HEK293 (cell line): ENCODE results near the gene MRGPRG.

Source experiments
- CTCF ChIA-PET: fragments of 350-600 bp; formaldehyde crosslinking; extraction: SDS; loops from one replicate; lab custom pipeline; 2021; ENCODE audit warnings: antibody characterized with exemption; lab: Yijun Ruan, JAX
- POLR2A ChIA-PET: fragments of 300-600 bp; formaldehyde crosslinking; extraction: SDS; loops from one replicate; lab custom pipeline; 2020; ENCODE audit warnings: antibody characterized with exemption, inconsistent platforms; lab: Yijun Ruan, JAX
- H3K27ac ChIP-seq: fragments of 200-500 bp; sonication (Bioruptor generic); 2 replicates; pipeline ENCODE4 v1.5.1; 2014; ENCODE audit warnings: low read depth, low read length, control low read depth, inconsistent platforms; ENCODE audit errors: extremely low read depth
- H3K36me3 ChIP-seq, 2 experiments: fragments of 200-500 bp in 1 of 2; sonication (Bioruptor generic) in 1 of 2; 1 replicate in 1 of 2; 2 replicates in 1 of 2; pipeline ENCODE4 v1.5.1; 2014 to 2017; ENCODE audit warnings: inconsistent platforms in 2 of 2, low read length in 2 of 2; ENCODE audit not compliant: control insufficient read depth in 2 of 2, insufficient read depth in 1 of 2
- H3K4me1 ChIP-seq: fragments of 200-500 bp; sonication (Bioruptor generic); 2 replicates; pipeline ENCODE4 v1.5.1; 2014; ENCODE audit warnings: mild to moderate bottlenecking, low read length, inconsistent platforms; ENCODE audit not compliant: control insufficient read depth, insufficient read depth
- H3K4me3 ChIP-seq: 2 replicates; pipeline ENCODE4 v1.5.1; 2011; ENCODE audit warnings: low read depth, mild to moderate bottlenecking, control low read depth, low read length, moderate library complexity
- H3K9me3 ChIP-seq: fragments of 200-500 bp; sonication (Bioruptor generic); 2 replicates; pipeline ENCODE4 v1.5.1; 2014; ENCODE audit warnings: low read depth, low read length, inconsistent platforms; ENCODE audit not compliant: control insufficient read depth, insufficient read depth
- GLIS1 ChIP-seq: fragments of 450-650 bp; formaldehyde crosslinking; IDR thresholded peaks from 2 replicates; pipeline ENCODE4 v1.5.1; 2016; ENCODE audit warnings: missing biosample characterization, missing genetic modification characterization
- GLIS2 ChIP-seq: fragments of 450-650 bp; formaldehyde crosslinking; IDR thresholded peaks from 2 replicates; pipeline ENCODE4 v1.5.1; 2016; ENCODE audit warnings: missing biosample characterization, missing genetic modification characterization
- SCRT2 ChIP-seq: fragments of 450-650 bp; formaldehyde crosslinking; IDR thresholded peaks from 2 replicates; pipeline ENCODE4 v1.5.1; 2016; ENCODE audit warnings: missing biosample characterization, missing genetic modification characterization
- ZNF114 ChIP-seq: fragments of 450-650 bp; formaldehyde crosslinking; IDR thresholded peaks from 2 replicates; pipeline ENCODE4 v1.5.0; 2017; ENCODE audit warnings: missing biosample characterization, missing genetic modification characterization
- ZNF132 ChIP-seq: fragments of 450-650 bp; formaldehyde crosslinking; IDR thresholded peaks from 2 replicates; pipeline ENCODE4 v1.5.1; 2017; ENCODE audit warnings: missing biosample characterization, missing genetic modification characterization, borderline replicate concordance
- ZNF223 ChIP-seq: fragments of 450-650 bp; formaldehyde crosslinking; IDR thresholded peaks from 2 replicates; pipeline ENCODE4 v1.5.1; 2016; ENCODE audit warnings: missing biosample characterization, missing genetic modification characterization
- ZNF341 ChIP-seq: fragments of 450-650 bp; formaldehyde crosslinking; IDR thresholded peaks from 2 replicates; pipeline ENCODE4; 2016; ENCODE audit warnings: low read depth, missing biosample characterization, missing genetic modification characterization
- ZNF366 ChIP-seq: fragments of 450-650 bp; formaldehyde crosslinking; conservative IDR thresholded peaks from 2 replicates; pipeline ENCODE4 v1.5.1; 2016; ENCODE audit warnings: missing biosample characterization, missing genetic modification characterization
- ZNF37A ChIP-seq: fragments of 450-650 bp; IDR thresholded peaks from 2 replicates; pipeline ENCODE4 v1.5.1; 2018; ENCODE audit warnings: missing biosample characterization, missing genetic modification characterization
- ZNF423 ChIP-seq: fragments of 450-650 bp; formaldehyde crosslinking; IDR thresholded peaks from 2 replicates; pipeline ENCODE4 v1.5.1; 2016; ENCODE audit warnings: missing biosample characterization, missing genetic modification characterization
- ZNF621 ChIP-seq: fragments of 450-650 bp; formaldehyde crosslinking; IDR thresholded peaks from 2 replicates; pipeline ENCODE4 v1.5.1; 2017; ENCODE audit warnings: missing biosample characterization, missing genetic modification characterization
- ZNF677 ChIP-seq: fragments of 450-650 bp; IDR thresholded peaks from 2 replicates; pipeline ENCODE4 v1.5.0; 2018; ENCODE audit warnings: missing biosample characterization, mild to moderate bottlenecking, missing genetic modification characterization, moderate library complexity
- ZNF768 ChIP-seq: fragments of 450-650 bp; formaldehyde crosslinking; IDR thresholded peaks from 2 replicates; pipeline ENCODE4 v1.5.1; 2018; ENCODE audit warnings: missing biosample characterization, mild to moderate bottlenecking, missing genetic modification characterization
- ZNF776 ChIP-seq: fragments of 450-650 bp; formaldehyde crosslinking; IDR thresholded peaks from 2 replicates; pipeline ENCODE4 v1.5.0; 2017; ENCODE audit warnings: missing biosample characterization, missing genetic modification characterization, borderline replicate concordance
- ZNF837 ChIP-seq: fragments of 450-650 bp; formaldehyde crosslinking; IDR thresholded peaks from 2 replicates; pipeline ENCODE4 v1.5.1; 2016; ENCODE audit warnings: missing biosample characterization, missing genetic modification characterization
- ZSCAN16 ChIP-seq: fragments of 450-650 bp; formaldehyde crosslinking; IDR thresholded peaks from 2 replicates; pipeline ENCODE4 v1.5.1; 2016; ENCODE audit warnings: missing biosample characterization, missing genetic modification characterization
- TF ChIP-seq, protein P1 (sequence below): fragments of 450-650 bp; formaldehyde crosslinking; IDR thresholded peaks from 2 replicates; pipeline ENCODE4 v1.5.1; 2016; ENCODE audit warnings: missing biosample characterization, missing genetic modification characterization
- TF ChIP-seq, protein P2 (sequence below): fragments of 450-650 bp; formaldehyde crosslinking; conservative IDR thresholded peaks from 2 replicates; pipeline ENCODE4 v1.5.1; 2016; ENCODE audit warnings: low read depth, missing biosample characterization, missing genetic modification characterization
- TF ChIP-seq, protein P3 (sequence below): fragments of 450-650 bp; formaldehyde crosslinking; optimal IDR thresholded peaks from 2 replicates; pipeline ENCODE3; 2016; ENCODE audit warnings: missing biosample characterization, mild to moderate bottlenecking, missing genetic modification characterization

The MRGPRG gene

DNA sequence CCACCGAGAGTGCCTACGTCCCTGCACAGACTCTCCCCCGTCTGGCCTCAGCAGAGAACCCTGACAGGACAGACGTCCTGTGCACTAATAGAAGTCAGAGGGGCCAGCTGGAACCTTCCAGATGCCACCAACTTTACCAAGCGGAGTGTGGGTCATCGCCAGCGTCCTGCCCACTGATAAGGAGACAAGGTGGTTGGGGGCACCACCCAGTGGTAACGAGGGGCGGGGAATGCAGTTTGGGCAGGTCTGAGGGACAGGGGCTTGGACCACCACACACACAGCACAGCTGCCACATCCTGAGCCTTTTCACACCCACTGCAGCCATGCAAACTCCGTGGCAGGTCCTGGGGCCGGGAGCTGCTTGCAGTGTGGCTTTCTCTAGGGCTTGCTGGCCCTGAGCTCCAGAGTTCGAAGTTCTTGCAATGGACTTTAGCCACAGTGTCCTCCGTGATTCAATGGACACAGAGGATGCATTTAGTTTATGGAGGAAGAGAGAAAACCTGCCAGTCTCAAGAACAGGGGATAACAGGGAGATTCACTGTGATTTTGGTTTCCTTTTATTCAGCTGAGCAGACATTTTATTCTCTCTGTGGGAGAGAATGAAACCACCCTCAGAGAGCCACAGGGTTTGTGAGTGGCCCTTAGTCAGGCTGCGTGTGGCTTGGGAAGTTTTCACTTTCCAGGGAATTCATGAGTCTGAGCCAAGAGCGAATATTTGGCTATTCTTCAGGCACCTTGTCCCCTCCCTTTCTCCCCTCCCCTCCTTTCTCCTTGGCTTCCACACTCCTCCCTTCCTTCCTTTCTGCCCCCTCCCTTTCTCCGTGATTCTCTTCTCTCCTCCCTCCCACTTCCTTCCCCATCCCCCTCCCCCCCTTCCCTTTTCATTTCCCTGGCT is 13.1 kb downstream of the MRGPRG start:
- Histone ChIP-seq H3K36me3 (no peaks in the 10 kb centered on the region), H3K27ac (no peak overlapping the region), H3K4me1 (no peaks in the 10 kb centered on the region), H3K9me3 (no peaks in the 10 kb centered on the region), H3K4me3 (no peak overlapping the region)
- POLR2A ChIA-PET = no interaction called here
- CTCF ChIA-PET = interaction anchor here (1.2 kb wide), 1 partner anchor 10 kb away, joined by 6 read pairs; no protein-coding TSS in a partner anchor
- TF ChIP-seq ZNF621 (no peak), ZNF837 (no peak)

DNA sequence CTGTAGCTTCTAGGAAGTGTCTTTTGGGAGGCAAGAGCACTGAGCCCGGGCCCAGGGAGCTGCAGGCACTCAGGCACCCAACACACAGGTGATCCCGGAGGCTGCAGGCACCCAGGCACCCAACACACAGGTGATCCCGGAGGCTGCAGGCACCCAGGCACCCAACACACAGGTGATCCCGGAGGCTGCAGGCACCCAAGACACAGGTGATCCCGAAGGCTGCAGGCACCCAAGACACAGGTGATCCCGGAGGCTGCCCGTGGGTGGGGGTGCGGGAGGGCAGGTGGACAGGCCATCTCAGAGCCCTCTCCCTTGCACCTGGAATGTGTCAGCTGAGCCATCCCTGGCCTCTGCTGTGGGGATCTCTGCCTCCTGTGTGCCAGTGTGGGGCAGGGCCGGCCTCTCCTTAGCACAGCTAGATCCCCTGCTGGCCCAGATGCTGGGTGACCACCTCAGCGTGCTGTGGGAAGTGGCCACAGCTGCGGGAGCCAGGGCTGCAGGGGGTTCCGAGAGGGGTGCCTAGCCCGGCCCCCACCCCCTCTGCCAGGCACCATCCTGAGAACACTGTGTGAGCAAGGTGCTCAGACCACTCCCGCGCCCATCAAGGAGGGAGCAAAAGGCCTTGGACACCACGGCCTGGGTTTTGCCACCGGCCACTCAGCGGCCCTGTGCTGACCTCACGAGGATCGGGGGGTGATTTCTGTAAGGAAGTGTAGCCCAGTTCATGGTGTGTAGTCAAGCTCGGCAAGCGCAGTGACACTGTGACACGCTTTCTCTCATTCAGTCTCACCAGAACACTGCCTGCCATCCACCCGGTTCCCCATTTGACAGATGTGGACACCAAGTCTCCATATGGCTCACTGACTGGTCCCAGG is 14.2 kb downstream of the MRGPRG start:
- H3K27ac ChIP-seq = no peak overlapping the region
- H3K4me1 ChIP-seq = no peaks in the 10 kb centered on the region
- H3K36me3 ChIP-seq = no peaks in the 10 kb centered on the region
- H3K9me3 ChIP-seq = no peaks in the 10 kb centered on the region
- TF ChIP-seq ZNF776 (tag by site-specific recombination) (no peak), ZNF132 (tag by site-specific recombination) (no peak)
- ChIA-PET POLR2A (interaction anchor here (0.5 kb wide), 1 partner anchor 169 kb away, joined by 3 read pairs; no protein-coding TSS in a partner anchor), CTCF (interaction anchor here (0.8 to 1.2 kb wide), 2 partner anchors 9 to 11 kb away, joined by 3 to 6 read pairs; no protein-coding TSS in a partner anchor)
- H3K4me3 ChIP-seq = no peak overlapping the region

DNA sequence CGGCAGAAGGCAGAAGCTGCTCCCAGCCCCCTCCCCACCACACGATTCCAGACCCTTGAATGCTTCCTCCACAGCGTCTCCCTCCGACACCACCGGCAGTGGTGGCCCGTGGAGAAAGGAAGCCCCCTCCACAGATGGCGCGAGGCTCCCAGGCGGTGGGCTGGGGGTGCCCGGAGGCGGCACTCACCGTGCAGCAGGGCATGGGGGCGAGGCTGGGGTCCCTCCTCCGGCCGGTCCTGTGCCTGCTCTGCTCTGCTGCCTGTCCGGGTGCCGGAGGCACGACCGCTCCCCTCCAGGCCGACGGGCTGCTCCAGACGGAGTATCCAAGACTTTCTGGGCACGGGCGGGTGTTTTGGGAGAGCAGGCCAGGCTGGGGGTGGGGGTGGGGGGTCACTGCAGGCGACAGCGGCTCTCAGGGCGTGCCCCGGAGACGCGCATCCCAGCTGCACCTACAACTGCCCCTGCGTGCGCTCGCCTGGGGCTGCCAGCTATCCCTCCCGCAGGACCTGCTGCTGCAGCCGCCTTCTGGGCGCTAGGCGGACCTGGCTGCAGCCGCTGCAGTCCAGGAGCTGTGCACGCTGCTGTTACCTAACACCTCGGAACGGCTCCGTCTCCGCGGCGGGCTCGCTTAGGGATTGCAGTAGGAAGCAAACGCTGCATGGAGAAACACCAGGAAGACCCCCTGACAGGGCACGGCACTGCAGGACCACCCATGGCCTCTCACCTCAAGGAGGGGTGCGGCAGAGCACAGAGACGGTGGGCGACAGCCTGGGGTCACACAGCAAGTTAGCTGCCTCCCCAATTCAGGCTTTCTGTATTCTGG is 15.2 kb downstream of the MRGPRG start:
- Histone ChIP-seq H3K9me3 (no peaks in the 10 kb centered on the region), H3K4me3 (no peak overlapping the region), H3K4me1 (no peaks in the 10 kb centered on the region), H3K27ac (no peak overlapping the region), H3K36me3 (no peaks in the 10 kb centered on the region)
- ChIA-PET POLR2A (no interaction called here), CTCF (interaction anchor here (0.6 kb wide), 1 partner anchor 61 kb away, joined by 3 read pairs; no protein-coding TSS in a partner anchor)
- TF ChIP-seq ZSCAN16 = no peak
- no peak for TF ChIP-seq ZNF677 (tag by site-specific recombination)
- no peak for TF ChIP-seq ZNF37A (tag by site-specific recombination)
- 0 out of 2 replicates have a peak, but pooled peaks have one; percentile 13 for TF ChIP-seq SCRT2 (tag by site-specific recombination)
- TF ChIP-seq ZNF366 (tag by site-specific recombination) = no peak
- TF ChIP-seq, protein P1, sequence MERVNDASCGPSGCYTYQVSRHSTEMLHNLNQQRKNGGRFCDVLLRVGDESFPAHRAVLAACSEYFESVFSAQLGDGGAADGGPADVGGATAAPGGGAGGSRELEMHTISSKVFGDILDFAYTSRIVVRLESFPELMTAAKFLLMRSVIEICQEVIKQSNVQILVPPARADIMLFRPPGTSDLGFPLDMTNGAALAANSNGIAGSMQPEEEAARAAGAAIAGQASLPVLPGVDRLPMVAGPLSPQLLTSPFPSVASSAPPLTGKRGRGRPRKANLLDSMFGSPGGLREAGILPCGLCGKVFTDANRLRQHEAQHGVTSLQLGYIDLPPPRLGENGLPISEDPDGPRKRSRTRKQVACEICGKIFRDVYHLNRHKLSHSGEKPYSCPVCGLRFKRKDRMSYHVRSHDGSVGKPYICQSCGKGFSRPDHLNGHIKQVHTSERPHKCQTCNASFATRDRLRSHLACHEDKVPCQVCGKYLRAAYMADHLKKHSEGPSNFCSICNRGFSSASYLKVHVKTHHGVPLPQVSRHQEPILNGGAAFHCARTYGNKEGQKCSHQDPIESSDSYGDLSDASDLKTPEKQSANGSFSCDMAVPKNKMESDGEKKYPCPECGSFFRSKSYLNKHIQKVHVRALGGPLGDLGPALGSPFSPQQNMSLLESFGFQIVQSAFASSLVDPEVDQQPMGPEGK (tag by site-specific recombination) = no peak
- no peak for TF ChIP-seq ZNF114
- TF ChIP-seq, protein P2, sequence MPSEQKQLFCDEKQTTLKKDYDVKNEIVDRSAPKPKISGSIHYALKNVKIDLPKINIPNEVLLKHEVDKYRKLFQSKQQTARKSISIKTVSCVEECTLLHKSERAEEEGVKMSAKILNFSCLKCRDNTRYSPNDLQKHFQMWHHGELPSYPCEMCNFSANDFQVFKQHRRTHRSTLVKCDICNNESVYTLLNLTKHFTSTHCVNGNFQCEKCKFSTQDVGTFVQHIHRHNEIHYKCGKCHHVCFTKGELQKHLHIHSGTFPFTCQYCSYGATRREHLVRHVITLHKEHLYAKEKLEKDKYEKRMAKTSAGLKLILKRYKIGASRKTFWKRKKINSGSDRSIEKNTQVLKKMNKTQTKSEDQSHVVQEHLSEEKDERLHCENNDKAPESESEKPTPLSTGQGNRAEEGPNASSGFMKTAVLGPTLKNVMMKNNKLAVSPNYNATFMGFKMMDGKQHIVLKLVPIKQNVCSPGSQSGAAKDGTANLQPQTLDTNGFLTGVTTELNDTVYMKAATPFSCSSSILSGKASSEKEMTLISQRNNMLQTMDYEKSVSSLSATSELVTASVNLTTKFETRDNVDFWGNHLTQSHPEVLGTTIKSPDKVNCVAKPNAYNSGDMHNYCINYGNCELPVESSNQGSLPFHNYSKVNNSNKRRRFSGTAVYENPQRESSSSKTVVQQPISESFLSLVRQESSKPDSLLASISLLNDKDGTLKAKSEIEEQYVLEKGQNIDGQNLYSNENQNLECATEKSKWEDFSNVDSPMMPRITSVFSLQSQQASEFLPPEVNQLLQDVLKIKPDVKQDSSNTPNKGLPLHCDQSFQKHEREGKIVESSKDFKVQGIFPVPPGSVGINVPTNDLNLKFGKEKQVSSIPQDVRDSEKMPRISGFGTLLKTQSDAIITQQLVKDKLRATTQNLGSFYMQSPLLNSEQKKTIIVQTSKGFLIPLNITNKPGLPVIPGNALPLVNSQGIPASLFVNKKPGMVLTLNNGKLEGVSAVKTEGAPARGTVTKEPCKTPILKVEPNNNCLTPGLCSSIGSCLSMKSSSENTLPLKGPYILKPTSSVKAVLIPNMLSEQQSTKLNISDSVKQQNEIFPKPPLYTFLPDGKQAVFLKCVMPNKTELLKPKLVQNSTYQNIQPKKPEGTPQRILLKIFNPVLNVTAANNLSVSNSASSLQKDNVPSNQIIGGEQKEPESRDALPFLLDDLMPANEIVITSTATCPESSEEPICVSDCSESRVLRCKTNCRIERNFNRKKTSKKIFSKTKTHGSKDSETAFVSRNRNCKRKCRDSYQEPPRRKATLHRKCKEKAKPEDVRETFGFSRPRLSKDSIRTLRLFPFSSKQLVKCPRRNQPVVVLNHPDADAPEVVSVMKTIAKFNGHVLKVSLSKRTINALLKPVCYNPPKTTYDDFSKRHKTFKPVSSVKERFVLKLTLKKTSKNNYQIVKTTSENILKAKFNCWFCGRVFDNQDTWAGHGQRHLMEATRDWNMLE = no peak
- no peak for TF ChIP-seq ZNF223
- TF ChIP-seq, protein P3, sequence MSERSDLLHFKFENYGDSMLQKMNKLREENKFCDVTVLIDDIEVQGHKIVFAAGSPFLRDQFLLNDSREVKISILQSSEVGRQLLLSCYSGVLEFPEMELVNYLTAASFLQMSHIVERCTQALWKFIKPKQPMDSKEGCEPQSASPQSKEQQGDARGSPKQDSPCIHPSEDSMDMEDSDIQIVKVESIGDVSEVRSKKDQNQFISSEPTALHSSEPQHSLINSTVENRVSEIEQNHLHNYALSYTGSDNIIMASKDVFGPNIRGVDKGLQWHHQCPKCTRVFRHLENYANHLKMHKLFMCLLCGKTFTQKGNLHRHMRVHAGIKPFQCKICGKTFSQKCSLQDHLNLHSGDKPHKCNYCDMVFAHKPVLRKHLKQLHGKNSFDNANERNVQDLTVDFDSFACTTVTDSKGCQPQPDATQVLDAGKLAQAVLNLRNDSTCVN = peak; percentile 26
- TF ChIP-seq GLIS1 (tag by site-specific recombination) = peak; percentile 42
- TF ChIP-seq ZNF341 (tag by site-specific recombination) = peak; percentile 56; the same call in 1 of the 2 replicates
- TF ChIP-seq ZNF423 = 0 out of 2 replicates have a peak, but pooled peaks have one; percentile 40
- peak; percentile 44; the same call in 1 of the 2 replicates for TF ChIP-seq GLIS2
- peak; percentile 82; the same call in 1 of the 2 replicates for TF ChIP-seq ZNF768
